Parathyroid adenoma (tissue), 2 donors: ENCODE data around the gene LMO3.

Experiments
- H2AFZ ChIP-seq: fragments of 300-600 bp; sonication (generic); one replicate; pipeline ENCODE4 v1.7.0; 2017; ENCODE audit warnings: antibody characterized with exemption, mild to moderate bottlenecking
- H3K27ac ChIP-seq: fragments of 300-600 bp; sonication (generic); one replicate; pipeline ENCODE4 v1.7.0; 2017
- H3K27me3 ChIP-seq: fragments of 300-600 bp; sonication (generic); one replicate; pipeline ENCODE4 v1.7.0; 2017; ENCODE audit warnings: low read length; ENCODE audit not compliant: control insufficient read depth, insufficient read depth
- H3K36me3 ChIP-seq: fragments of 300-600 bp; sonication (generic); one replicate; pipeline ENCODE4 v1.7.0; 2017; ENCODE audit warnings: low read length; ENCODE audit not compliant: control insufficient read depth, insufficient read depth
- H3K4me1 ChIP-seq: fragments of 300-600 bp; sonication (generic); one replicate; pipeline ENCODE4 v1.7.0; 2017; ENCODE audit warnings: control low read depth
- H3K4me2 ChIP-seq: fragments of 300-600 bp; sonication (generic); one replicate; pipeline ENCODE4 v1.7.0; 2017; ENCODE audit warnings: low read length
- H3K4me3 ChIP-seq: fragments of 300-600 bp; sonication (generic); one replicate; pipeline ENCODE4 v1.7.0; 2017; ENCODE audit warnings: low read depth, low read length
- H3K79me2 ChIP-seq: fragments of 300-600 bp; sonication (generic); one replicate; pipeline ENCODE4 v1.7.0; 2017; ENCODE audit warnings: control low read depth
- H3K9ac ChIP-seq: fragments of 300-600 bp; sonication (generic); one replicate; pipeline ENCODE4 v1.7.0; 2017; ENCODE audit warnings: mild to moderate bottlenecking
- H3K9me3 ChIP-seq: fragments of 300-600 bp; sonication (generic); one replicate; pipeline ENCODE4 v1.7.0; 2017; ENCODE audit warnings: low read length; ENCODE audit not compliant: control insufficient read depth
- TF ChIP-seq, protein P1 (sequence below): fragments of 300-600 bp; sonication (generic); IDR thresholded peaks from one replicate; pipeline ENCODE4 v1.7.0; 2017; ENCODE audit warnings: antibody characterized with exemption, mild to moderate bottlenecking
- donor health status: primary hyperparathyroidism.

LMO3 gene

DNA sequence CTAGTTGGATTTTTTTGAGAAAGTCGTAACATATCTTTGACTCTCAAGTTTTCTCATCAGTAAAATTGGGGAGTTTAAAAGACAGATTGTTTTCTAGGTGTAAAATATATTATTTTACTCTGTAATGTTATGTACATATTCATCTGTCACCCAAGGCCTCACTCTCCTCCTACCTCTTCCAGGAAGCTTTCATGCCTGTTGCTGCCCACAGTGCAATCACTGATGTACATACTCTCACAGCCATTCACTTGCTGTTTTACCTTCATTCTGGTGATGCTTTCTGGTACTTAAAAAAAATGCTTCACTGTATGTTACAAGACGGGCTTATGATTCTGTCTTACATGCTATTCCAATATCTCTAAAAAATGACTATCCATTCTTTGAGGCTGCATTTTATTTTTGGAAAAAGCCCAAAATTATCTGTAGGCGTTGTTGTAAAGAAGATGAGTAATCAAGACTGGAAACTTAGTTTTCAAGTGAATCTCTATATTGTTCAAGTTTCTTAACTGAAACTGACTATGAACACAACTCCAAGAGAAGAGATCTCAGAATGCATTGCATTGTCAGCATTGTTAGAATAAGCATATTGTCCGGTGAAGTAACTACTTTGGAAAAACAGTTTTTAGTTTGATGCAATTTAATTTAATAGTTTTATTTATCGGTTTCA, 82.5 kb downstream of the LMO3 start:
- Histone ChIP-seq H3K4me1 (no peaks in the 10 kb centered on the region), H3K36me3 (no peaks in the 10 kb centered on the region), H3K9me3 (no peaks in the 10 kb centered on the region), H3K79me2 (no peaks in the 10 kb centered on the region), H3K9ac (no peak overlapping the region), H2AFZ (no peak overlapping the region), H3K27me3 (no peaks in the 10 kb centered on the region), H3K27ac (no peak overlapping the region), H3K4me2 (no peak overlapping the region), H3K4me3 (no peak overlapping the region)
- TF ChIP-seq, protein P1, sequence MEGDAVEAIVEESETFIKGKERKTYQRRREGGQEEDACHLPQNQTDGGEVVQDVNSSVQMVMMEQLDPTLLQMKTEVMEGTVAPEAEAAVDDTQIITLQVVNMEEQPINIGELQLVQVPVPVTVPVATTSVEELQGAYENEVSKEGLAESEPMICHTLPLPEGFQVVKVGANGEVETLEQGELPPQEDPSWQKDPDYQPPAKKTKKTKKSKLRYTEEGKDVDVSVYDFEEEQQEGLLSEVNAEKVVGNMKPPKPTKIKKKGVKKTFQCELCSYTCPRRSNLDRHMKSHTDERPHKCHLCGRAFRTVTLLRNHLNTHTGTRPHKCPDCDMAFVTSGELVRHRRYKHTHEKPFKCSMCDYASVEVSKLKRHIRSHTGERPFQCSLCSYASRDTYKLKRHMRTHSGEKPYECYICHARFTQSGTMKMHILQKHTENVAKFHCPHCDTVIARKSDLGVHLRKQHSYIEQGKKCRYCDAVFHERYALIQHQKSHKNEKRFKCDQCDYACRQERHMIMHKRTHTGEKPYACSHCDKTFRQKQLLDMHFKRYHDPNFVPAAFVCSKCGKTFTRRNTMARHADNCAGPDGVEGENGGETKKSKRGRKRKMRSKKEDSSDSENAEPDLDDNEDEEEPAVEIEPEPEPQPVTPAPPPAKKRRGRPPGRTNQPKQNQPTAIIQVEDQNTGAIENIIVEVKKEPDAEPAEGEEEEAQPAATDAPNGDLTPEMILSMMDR, result no peak

DNA sequence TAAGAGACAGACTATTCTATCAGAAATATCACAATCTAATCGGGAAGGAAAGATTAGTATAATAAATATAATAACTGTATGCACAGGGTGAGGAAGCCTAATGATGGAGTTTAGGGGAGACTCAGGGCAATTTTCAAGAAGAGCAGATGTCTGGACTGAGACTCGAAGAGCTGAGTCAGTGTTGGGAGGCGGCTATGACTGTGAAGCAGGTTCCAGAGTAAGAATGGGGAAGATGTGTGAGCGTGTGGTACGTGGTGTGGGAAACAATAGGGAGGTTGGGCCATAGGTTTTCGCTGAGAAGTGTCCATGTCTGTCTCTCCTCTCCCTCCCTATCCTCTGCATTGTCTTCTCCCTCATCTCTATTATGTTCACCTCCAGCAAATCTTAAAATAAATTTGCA, 85.6 kb downstream of the LMO3 start:
- Histone ChIP-seq H3K79me2 (no peaks in the 10 kb centered on the region), H3K4me2 (no peak overlapping the region), H3K4me3 (no peak overlapping the region), H3K36me3 (no peaks in the 10 kb centered on the region), H3K9ac (no peak overlapping the region), H2AFZ (no peak overlapping the region), H3K27me3 (no peaks in the 10 kb centered on the region), H3K4me1 (no peaks in the 10 kb centered on the region), H3K9me3 (no peaks in the 10 kb centered on the region), H3K27ac (no peak overlapping the region)
- TF ChIP-seq, protein P1, result no peak

DNA sequence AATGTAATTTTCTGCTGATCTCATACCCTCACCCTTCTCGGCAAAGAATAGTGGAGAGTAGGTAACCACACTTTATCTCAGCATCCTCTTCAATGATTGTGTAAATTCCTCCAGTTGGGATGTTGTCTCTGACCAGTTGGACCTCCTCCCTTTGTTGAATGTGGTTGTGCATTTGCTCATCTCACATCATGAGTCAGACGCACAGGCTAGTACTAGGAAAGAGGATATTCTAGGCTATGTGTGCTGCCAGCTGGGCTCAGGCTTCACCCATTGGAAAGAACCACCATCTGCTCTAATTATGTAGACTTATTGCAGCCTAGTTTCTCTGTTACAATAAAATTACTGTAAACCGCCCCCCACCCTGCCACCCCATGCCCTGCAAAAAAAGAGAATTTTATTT, 90.3 kb downstream of the LMO3 start:
- Histone ChIP-seq H3K27ac (no peak overlapping the region), H3K4me2 (no peak overlapping the region), H2AFZ (no peak overlapping the region), H3K27me3 (no peaks in the 10 kb centered on the region), H3K36me3 (no peaks in the 10 kb centered on the region), H3K9me3 (no peaks in the 10 kb centered on the region), H3K9ac (no peak overlapping the region), H3K4me1 (no peaks in the 10 kb centered on the region), H3K79me2 (no peaks in the 10 kb centered on the region), H3K4me3 (no peak overlapping the region)
- TF ChIP-seq, protein P1, result no peak

DNA sequence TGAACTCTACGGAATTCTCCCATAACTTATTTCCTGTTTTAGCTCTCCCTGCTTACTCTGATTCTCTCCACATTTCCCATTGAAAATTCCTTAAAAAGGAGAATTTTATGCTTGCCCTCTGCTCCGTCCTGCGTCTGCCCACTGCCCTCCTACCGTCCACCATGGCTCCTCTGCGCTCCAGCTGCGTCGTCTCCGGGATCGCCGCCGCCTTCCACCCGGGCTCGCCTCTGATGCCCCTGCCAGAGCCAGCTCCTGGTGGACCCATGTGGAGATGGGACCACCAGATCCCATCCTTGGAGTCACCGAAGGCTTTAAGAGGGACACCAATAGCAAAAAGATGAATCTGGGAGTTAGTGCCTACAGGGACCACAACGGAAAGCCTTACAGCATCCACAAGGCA, 92.7 kb downstream of the LMO3 start:
- Histone ChIP-seq H3K4me1 (no peaks in the 10 kb centered on the region), H3K9ac (no peak overlapping the region), H3K4me3 (no peak overlapping the region), H3K36me3 (no peaks in the 10 kb centered on the region), H3K79me2 (no peaks in the 10 kb centered on the region), H2AFZ (no peak overlapping the region), H3K9me3 (no peaks in the 10 kb centered on the region), H3K27ac (no peak overlapping the region), H3K4me2 (no peak overlapping the region), H3K27me3 (no peaks in the 10 kb centered on the region)
- TF ChIP-seq, protein P1, result no peak

DNA sequence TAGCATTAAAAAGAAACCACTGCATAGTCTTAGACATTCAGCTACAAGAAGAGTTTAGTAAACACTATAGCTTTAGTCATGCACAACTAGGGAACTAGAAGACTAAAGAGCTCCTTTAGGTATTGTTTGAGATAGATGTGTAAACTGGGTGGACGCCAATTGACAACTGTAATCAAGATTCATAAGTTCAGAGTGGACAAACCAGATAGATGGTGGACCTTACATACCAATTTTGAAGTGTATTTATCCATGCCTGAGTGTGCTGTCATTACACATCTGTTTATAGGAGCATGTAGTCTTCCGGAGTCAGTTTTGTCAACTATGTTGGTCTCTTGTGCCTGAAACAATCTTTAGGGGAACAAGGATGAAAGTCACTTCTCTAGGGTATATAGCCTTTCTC, 96.6 kb downstream of the LMO3 start:
- Histone ChIP-seq H2AFZ (no peak overlapping the region), H3K9me3 (no peaks in the 10 kb centered on the region), H3K4me3 (no peak overlapping the region), H3K9ac (no peak overlapping the region), H3K27ac (no peak overlapping the region), H3K36me3 (no peaks in the 10 kb centered on the region), H3K4me1 (no peaks in the 10 kb centered on the region), H3K27me3 (no peaks in the 10 kb centered on the region), H3K79me2 (no peaks in the 10 kb centered on the region), H3K4me2 (no peak overlapping the region)
- TF ChIP-seq, protein P1, result no peak
